ENCODE measurements around the gene ARHGAP28. TPM values are rescaled to one million over a fixed set of nuclear protein-coding genes. Genes with fewer than 3 reads are reported as not detected.
A peak's percentile ranks its signal among the peaks of the same experiment; 100 is the strongest.

ARHGAP28 gene
- total RNA-seq, 1 donor from 2014 or later: 15.7 TPM

- Histone ChIP-seq H3K4me1 (no peaks in the 10 kb centered on the region), H3K9me3 (no peaks in the 10 kb centered on the region), H3K27ac (peak overlapping the region; percentile 77), H3K27me3 (no peaks in the 10 kb centered on the region), H3K4me3 (peak overlapping the region; percentile 62), H3K36me3 (no peaks in the 10 kb centered on the region)
- TF ChIP-seq CTCF (IDR thresholded peaks at IDR 0.05): no peak
- intact Hi-C loops (cut with DNase I): no loop called here
- DNase-seq (no peak), ATAC-seq (no peak)
Observed at GRCh38 chr18:6728809-6729246, 688 bp upstream of the ARHGAP28 start.

- TF ChIP-seq CTCF (IDR thresholded peaks at IDR 0.05): no peak
- no peak for ATAC-seq
- no peak for DNase-seq
- H3K4me1 ChIP-seq: no peaks in the 10 kb centered on the region
- H3K36me3 ChIP-seq: no peaks in the 10 kb centered on the region
- H3K27me3 ChIP-seq: no peaks in the 10 kb centered on the region
- peak overlapping the region; percentile 77 for H3K27ac ChIP-seq
- H3K9me3 ChIP-seq: no peaks in the 10 kb centered on the region
- intact Hi-C loops (cut with DNase I): no loop called here
- peak overlapping the region; percentile 62 for H3K4me3 ChIP-seq
Observed at GRCh38 chr18:6730416-6731221, 1.1 kb downstream of the ARHGAP28 start.

- intact Hi-C loops (cut with DNase I): no loop called here
- H3K4me3 ChIP-seq: peak overlapping the region; percentile 62
- no peak for TF ChIP-seq CTCF (IDR thresholded peaks at IDR 0.05)
- DNase-seq (no peak), ATAC-seq (no peak)
- H3K36me3 ChIP-seq: no peaks in the 10 kb centered on the region
- no peaks in the 10 kb centered on the region for H3K27me3 ChIP-seq
- H3K27ac ChIP-seq: peak overlapping the region; percentile 77
- H3K9me3 ChIP-seq: no peaks in the 10 kb centered on the region
- H3K4me1 ChIP-seq: no peaks in the 10 kb centered on the region
Observed at GRCh38 chr18:6731222-6731596, 1.7 kb downstream of the ARHGAP28 start.

- intact Hi-C loops (cut with DNase I): no loop called here
- TF ChIP-seq CTCF (IDR thresholded peaks at IDR 0.05): no peak
- peak overlapping the region; percentile 1 for H3K27ac ChIP-seq
Observed at GRCh38 chr18:6732952-6733351, 3.4 kb downstream of the ARHGAP28 start.

GRCh38 chr18:6733758-6734157, 4.2 kb downstream of the ARHGAP28 start:
- Histone ChIP-seq H3K36me3 (no peaks in the 10 kb centered on the region), H3K27me3 (no peaks in the 10 kb centered on the region), H3K4me3 (no peak overlapping the region), H3K27ac (peak overlapping the region; percentile 37), H3K9me3 (no peaks in the 10 kb centered on the region), H3K4me1 (no peaks in the 10 kb centered on the region)
- intact Hi-C loops (cut with DNase I): no loop called here
- ATAC-seq (no peak), DNase-seq (no peak)
- no peak for TF ChIP-seq CTCF (IDR thresholded peaks at IDR 0.05)

More at GRCh38 chr18:6732952-6733351, 3.4 kb downstream of the ARHGAP28 start:
- Histone ChIP-seq H3K27me3 (no peaks in the 10 kb centered on the region), H3K9me3 (no peaks in the 10 kb centered on the region), H3K36me3 (no peaks in the 10 kb centered on the region), H3K4me1 (no peaks in the 10 kb centered on the region), H3K4me3 (no peak overlapping the region)
- ATAC-seq (no peak), DNase-seq (no peak)
